PC-3 (cell line): ENCODE measurements around the gene SACS. TPM values are rescaled to one million over a fixed set of nuclear protein-coding genes. Genes with fewer than 3 reads are reported as not detected.

Experiments
- ATAC-seq: fragments of 200-7000 bp; cut with Tn5 transposase; 2 replicates; pipeline ENCODE4 v1.9.1; 2020; ENCODE audit warnings: mild to moderate bottlenecking, moderate library complexity
- BruUV-seq: library from RNA; stranded (reverse); fragments of 400-500 nt; replicated peaks from 2 replicates; lab custom pipeline; 2021; lab: Mats Ljungman, UMichigan
- CTCF ChIA-PET: fragments of 300-600 bp; sonication (Branson Sonifier 250); formaldehyde crosslinking; loops from one replicate; lab custom pipeline; 2022; ENCODE audit warnings: antibody characterized with exemption; lab: Charles Lee
- POLR2A ChIA-PET: fragments of 300-600 bp; sonication (Branson Sonifier 250); formaldehyde crosslinking; loops from one replicate; lab custom pipeline; 2022; ENCODE audit warnings: antibody characterized with exemption; ENCODE audit not compliant: unreplicated experiment; lab: Charles Lee
- DNase-seq: peaks from one replicate; pipeline ENCODE4 v3.0.0-alpha.2; 2015
- H2AFZ ChIP-seq: fragments of 300-600 bp; sonication (generic); 2 replicates; pipeline ENCODE4 v1.6.0; 2016; ENCODE audit warnings: antibody characterized with exemption, low read length
- H3F3A ChIP-seq: fragments of 300-600 bp; sonication (generic); one replicate; pipeline ENCODE4 v1.6.0; 2017; ENCODE audit warnings: antibody characterized with exemption, low read length, control low read depth, mild to moderate bottlenecking; ENCODE audit not compliant: unreplicated experiment
- H3K27ac ChIP-seq: fragments of 300-600 bp; sonication (generic); 2 replicates; pipeline ENCODE4 v1.5.1; 2016; ENCODE audit warnings: mild to moderate bottlenecking, low read length
- H3K27me3 ChIP-seq: fragments of 300-600 bp; sonication (generic); 2 replicates; pipeline ENCODE4 v1.6.1; 2016; ENCODE audit warnings: low read length, mixed read lengths
- H3K36me3 ChIP-seq: fragments of 300-600 bp; sonication (generic); 2 replicates; pipeline ENCODE4 v1.6.1; 2016; ENCODE audit warnings: low read depth, mixed run types, low read length, mixed read lengths
- H3K4me1 ChIP-seq: fragments of 300-600 bp; sonication (generic); 2 replicates; pipeline ENCODE4 v1.5.1; 2016; ENCODE audit warnings: low read length; ENCODE audit not compliant: insufficient read depth
- H3K4me2 ChIP-seq: fragments of 300-600 bp; sonication (generic); 2 replicates; pipeline ENCODE4 v1.6.0; 2016; ENCODE audit warnings: low read length
- H3K4me3 ChIP-seq: fragments of 300-600 bp; sonication (generic); 2 replicates; pipeline ENCODE4 v1.5.1; 2016; ENCODE audit warnings: mild to moderate bottlenecking, low read length, mixed read lengths
- H3K79me2 ChIP-seq: fragments of 300-600 bp; sonication (generic); 2 replicates; pipeline ENCODE4 v1.6.1; 2017; ENCODE audit warnings: low read length, mixed read lengths
- H3K9ac ChIP-seq: fragments of 300-600 bp; sonication (generic); 2 replicates; pipeline ENCODE4 v1.6.0; 2016; ENCODE audit warnings: mild to moderate bottlenecking, low read length
- H3K9me2 ChIP-seq: fragments of 300-600 bp; sonication (generic); replicated peaks from 2 replicates; pipeline ENCODE4 v1.6.1; 2016; ENCODE audit warnings: mixed run types, low read length, mixed read lengths
- H3K9me3 ChIP-seq: fragments of 300-600 bp; sonication (generic); 2 replicates; pipeline ENCODE4 v1.6.1; 2016; ENCODE audit warnings: low read length, mixed read lengths
- H4K20me1 ChIP-seq: fragments of 300-600 bp; sonication (generic); 2 replicates; pipeline ENCODE4 v1.6.1; 2016; ENCODE audit warnings: low read length, mixed read lengths
- CTCF ChIP-seq: fragments of 300-600 bp; sonication (generic); conservative IDR thresholded peaks from 2 replicates; pipeline ENCODE4 v1.5.1; 2017; ENCODE audit warnings: antibody characterized with exemption, low read depth, mild to moderate bottlenecking, low read length
- EZH2 ChIP-seq: fragments of 300-600 bp; sonication (generic); IDR thresholded peaks from one replicate; pipeline ENCODE4 v1.6.1; 2017; ENCODE audit warnings: antibody characterized with exemption, mild to moderate bottlenecking, low read length; ENCODE audit not compliant: unreplicated experiment
- EZH2phosphoT487 ChIP-seq: fragments of 300-600 bp; sonication (generic); IDR thresholded peaks from 2 replicates; pipeline ENCODE4 v1.6.1; 2018; ENCODE audit warnings: mild to moderate bottlenecking, antibody characterized with exemption, low read length, borderline replicate concordance
- intact Hi-C: fragments of 100-400 bp; cut with micrococcal nuclease; formaldehyde crosslinking; loops from 2 replicates; pipeline ENCODE4 v1.9.0; 2023
- total RNA-seq: library from RNA; depleted of rRNA; stranded (reverse); fragments of >200 nt; gene quantifications from 2 replicates; pipeline ENCODE4 v1.2.3, GENCODE V29; 2014

SACS gene
- total RNA-seq, 1 experiment from 2014 or later, result 31.6 TPM

GRCh38 chr13:23330356-23330755 is 103.1 kb downstream of the SACS start:
- intact Hi-C loops, result no loop called here
- H3K4me2 ChIP-seq, result no peak overlapping the region
- no peaks in the 10 kb centered on the region for H3K4me1 ChIP-seq
- CTCF ChIA-PET, result no interaction called here
- no peaks in the 10 kb centered on the region for H3K79me2 ChIP-seq
- DNase-seq (no peak), ATAC-seq (no peak)
- H3F3A ChIP-seq, result no peaks in the 10 kb centered on the region
- no peaks in the 10 kb centered on the region for H4K20me1 ChIP-seq
- no peaks in the 10 kb centered on the region for H3K27me3 ChIP-seq
- no peaks in the 10 kb centered on the region for H3K9me3 ChIP-seq
- no peak overlapping the region for H3K27ac ChIP-seq
- TF ChIP-seq CTCF, result no peak
- no peak for TF ChIP-seq EZH2phosphoT487
- no peak for TF ChIP-seq EZH2
- no peak overlapping the region for H3K9ac ChIP-seq
- no peak overlapping the region for H2AFZ ChIP-seq
- BruUV-seq, result no TSS peak
- H3K36me3 ChIP-seq, result no peaks in the 10 kb centered on the region
- H3K4me3 ChIP-seq, result no peak overlapping the region
- POLR2A ChIA-PET, result no interaction called here
- H3K9me2 ChIP-seq, result no peaks in the 10 kb centered on the region

DNA sequence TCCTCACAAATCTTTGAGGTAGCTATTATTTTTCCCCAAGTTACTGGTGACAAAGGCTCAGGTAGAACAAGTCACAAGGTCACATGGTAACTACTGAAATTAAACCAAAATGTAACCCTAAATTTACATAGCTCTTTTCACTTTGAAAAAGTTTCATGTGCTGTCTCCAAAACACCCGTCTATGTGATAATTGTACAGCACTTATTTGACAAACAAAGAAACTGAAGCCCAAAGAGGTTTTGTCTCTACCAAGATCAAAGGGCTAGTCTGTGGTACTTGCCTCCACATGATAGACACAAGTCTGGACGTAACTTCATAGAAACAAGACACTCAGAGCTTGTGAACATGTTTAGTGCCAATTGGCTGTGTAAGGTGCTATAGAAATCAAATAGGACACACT is 108.3 kb downstream of the SACS start:
- ChIA-PET POLR2A (no interaction called here), CTCF (no interaction called here)
- no peak overlapping the region for H3K9ac ChIP-seq
- intact Hi-C loops, result no loop called here
- H3K9me3 ChIP-seq, result no peaks in the 10 kb centered on the region
- H3K27ac ChIP-seq, result no peak overlapping the region
- H3K4me3 ChIP-seq, result no peak overlapping the region
- no peaks in the 10 kb centered on the region for H3F3A ChIP-seq
- no peak overlapping the region for H2AFZ ChIP-seq
- H3K36me3 ChIP-seq, result no peaks in the 10 kb centered on the region
- H4K20me1 ChIP-seq, result no peaks in the 10 kb centered on the region
- H3K4me2 ChIP-seq, result no peak overlapping the region
- H3K79me2 ChIP-seq, result no peaks in the 10 kb centered on the region
- H3K27me3 ChIP-seq, result no peaks in the 10 kb centered on the region
- no peak for DNase-seq
- H3K9me2 ChIP-seq, result no peaks in the 10 kb centered on the region
- H3K4me1 ChIP-seq, result peaks cover 38% of the 10 kb centered on the region
- no peak for ATAC-seq
- no TSS peak for BruUV-seq
- TF ChIP-seq EZH2, result no peak
- TF ChIP-seq EZH2phosphoT487, result no peak
- no peak for TF ChIP-seq CTCF

DNA sequence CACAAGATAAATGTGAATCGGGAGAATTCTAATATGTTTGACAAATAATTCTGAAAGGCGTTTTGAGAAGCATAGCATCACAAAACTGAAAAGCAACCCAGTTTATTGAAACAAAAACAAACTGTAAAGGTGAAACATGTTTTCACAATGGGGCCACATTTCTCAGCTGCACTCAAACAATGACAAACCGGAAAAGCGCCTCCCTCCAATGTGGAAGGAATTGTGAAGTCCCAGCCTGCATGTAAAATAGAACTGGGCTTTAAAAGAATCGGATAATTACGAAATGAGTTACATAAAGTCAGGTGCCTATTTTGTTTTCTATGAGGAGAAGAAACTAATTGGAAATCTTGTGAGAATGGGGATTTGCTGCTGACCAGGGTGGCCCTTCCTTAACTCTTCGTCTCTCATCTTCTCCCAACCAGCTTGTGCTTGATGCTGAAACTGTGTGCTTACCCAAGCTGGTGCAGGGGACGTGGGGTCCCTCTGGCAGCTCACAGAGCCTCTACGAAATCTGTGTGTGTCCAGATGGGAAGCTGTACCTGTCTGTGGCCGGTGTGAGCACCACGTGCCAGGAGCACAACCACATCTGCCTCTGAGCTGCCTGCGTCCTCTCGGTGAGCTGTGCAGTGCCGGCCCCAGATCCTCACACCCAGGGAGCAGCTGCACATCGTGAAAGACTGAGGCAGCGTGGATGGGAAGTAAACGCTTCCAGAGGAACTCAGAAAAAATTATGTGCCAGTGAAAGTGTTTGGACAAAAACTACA is 109.4 kb downstream of the SACS start:
- DNase-seq (peak; percentile 38), ATAC-seq (no peak)
- no TSS peak for BruUV-seq
- Histone ChIP-seq H3K4me1 (peaks cover 47% of the 10 kb centered on the region), H3F3A (no peaks in the 10 kb centered on the region), H3K4me2 (peak overlapping the region; percentile 16), H2AFZ (peak overlapping the region; percentile 56), H3K27ac (no peak overlapping the region), H3K36me3 (no peaks in the 10 kb centered on the region), H3K9me2 (no peaks in the 10 kb centered on the region), H3K27me3 (no peaks in the 10 kb centered on the region), H3K9ac (no peak overlapping the region), H4K20me1 (no peaks in the 10 kb centered on the region), H3K9me3 (no peaks in the 10 kb centered on the region), H3K79me2 (no peaks in the 10 kb centered on the region), H3K4me3 (no peak overlapping the region)
- intact Hi-C loops, result loop anchor here (2.0 to 5.0 kb wide), 2 partner anchors 51 to 1687 kb away; no protein-coding TSS in a partner anchor
- no peak for TF ChIP-seq CTCF
- TF ChIP-seq EZH2, result no peak
- TF ChIP-seq EZH2phosphoT487, result no peak
- ChIA-PET CTCF (interaction anchor here (0.7 kb wide), 1 partner anchor 1187 kb away, joined by 3 read pairs; no protein-coding TSS in a partner anchor), POLR2A (no interaction called here)
